22Rv1 (cell line): ENCODE data around the gene RFC4.
"Not testable (repeated sequence)": the region's sequence is repeated elsewhere in the genome, so short reads cannot be mapped to it uniquely, and the experiment has no call there.

ENCODE experiments used
- ZFX ChIP-seq: fragments of 450-650 bp; IDR thresholded peaks from 2 replicates; pipeline ENCODE4 v1.6.1; 2017; ENCODE audit warnings: antibody characterized with exemption, borderline replicate concordance
- TF ChIP-seq, protein P1 (sequence below): fragments of 450-650 bp; IDR thresholded peaks from 2 replicates; pipeline ENCODE4 v1.5.1; 2017; ENCODE audit warnings: mild to moderate bottlenecking

DNA sequence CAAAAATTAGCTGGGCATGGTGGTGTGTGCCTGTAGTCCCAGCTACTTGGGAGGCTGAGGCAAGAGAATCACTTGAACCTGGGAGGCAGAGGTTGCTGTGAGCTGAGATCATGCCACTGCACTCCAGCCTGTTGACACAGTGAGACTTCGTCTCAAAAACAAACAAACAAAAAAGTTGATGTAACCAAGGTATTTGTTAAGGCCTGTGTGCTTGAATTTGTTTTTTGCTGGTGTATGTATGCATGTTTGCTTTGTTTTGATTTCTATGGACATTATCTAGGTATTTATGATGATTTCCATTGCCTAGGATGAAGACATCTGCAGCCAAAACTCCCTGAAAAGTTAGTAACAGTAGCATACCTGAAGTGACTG, 16.1 kb upstream of the RFC4 start:
- TF ChIP-seq, protein P1, sequence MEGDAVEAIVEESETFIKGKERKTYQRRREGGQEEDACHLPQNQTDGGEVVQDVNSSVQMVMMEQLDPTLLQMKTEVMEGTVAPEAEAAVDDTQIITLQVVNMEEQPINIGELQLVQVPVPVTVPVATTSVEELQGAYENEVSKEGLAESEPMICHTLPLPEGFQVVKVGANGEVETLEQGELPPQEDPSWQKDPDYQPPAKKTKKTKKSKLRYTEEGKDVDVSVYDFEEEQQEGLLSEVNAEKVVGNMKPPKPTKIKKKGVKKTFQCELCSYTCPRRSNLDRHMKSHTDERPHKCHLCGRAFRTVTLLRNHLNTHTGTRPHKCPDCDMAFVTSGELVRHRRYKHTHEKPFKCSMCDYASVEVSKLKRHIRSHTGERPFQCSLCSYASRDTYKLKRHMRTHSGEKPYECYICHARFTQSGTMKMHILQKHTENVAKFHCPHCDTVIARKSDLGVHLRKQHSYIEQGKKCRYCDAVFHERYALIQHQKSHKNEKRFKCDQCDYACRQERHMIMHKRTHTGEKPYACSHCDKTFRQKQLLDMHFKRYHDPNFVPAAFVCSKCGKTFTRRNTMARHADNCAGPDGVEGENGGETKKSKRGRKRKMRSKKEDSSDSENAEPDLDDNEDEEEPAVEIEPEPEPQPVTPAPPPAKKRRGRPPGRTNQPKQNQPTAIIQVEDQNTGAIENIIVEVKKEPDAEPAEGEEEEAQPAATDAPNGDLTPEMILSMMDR: not testable (repeated sequence)
- TF ChIP-seq ZFX: not testable (repeated sequence)
